ENCODE results near the gene PDE4D.
A peak's percentile ranks its signal among the peaks of the same experiment; 100 is the strongest.

PDE4D gene

DNA sequence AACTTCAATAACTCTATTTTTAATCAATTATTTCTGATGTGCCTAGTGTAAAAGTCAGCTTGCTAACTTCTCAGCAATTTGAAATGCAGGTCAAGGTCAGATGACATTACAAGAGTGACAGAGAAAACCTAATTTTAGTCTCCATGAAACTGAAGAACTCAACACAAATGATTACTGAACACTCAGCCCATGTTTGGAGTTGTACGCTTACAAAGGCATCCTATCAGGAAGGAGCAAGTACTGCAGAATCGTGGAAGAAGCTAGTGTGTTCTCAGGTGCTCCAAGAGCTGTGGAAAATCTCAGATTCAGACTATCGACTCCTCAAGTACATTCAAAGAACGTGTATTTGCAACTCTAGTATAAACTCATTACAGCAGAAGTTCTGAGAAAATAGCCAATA lies 526.7 kb downstream of the PDE4D start:
- no peak for DNase-seq (ENCODE audit: low read depth)

DNA sequence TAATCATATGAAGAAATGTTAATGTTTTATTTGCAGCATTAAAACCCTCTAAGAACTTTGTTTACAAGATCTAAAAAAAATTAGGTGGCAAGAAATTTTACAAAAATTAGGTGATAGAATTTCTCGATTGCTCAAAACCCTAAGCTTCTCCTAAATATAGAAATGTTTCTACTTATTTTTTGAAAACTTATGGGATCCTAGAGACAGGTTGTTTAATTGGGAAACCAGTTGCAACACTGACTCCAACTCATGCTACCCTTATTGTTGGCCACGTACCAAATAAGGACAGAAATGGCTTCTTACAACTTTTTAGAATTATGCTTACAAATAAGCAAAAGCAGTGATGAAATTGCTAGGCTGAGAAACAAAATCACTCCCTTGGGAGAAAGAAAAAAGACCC lies 531.1 kb downstream of the PDE4D start:
- DNase-seq (ENCODE audit: low read depth) = no peak

DNA sequence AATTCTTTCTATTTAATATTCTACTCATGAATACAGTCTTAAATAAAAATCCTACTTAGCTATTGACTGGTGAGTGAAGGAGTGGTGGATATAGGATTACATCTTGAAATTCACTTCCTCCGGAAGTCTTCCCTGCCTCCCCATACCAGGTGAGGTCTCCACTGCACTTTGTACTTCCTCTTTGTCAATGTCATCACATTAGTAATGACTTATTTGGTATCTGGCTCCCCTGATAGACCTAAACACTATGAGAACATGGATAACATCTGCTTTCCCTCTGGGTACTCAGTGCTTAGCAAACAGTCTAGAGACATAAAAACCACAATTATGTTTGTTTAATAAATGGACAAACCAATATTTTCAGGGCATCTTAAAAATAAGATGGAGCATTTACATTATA lies 532.1 kb downstream of the PDE4D start:
- no peak for DNase-seq (ENCODE audit: low read depth)

DNA sequence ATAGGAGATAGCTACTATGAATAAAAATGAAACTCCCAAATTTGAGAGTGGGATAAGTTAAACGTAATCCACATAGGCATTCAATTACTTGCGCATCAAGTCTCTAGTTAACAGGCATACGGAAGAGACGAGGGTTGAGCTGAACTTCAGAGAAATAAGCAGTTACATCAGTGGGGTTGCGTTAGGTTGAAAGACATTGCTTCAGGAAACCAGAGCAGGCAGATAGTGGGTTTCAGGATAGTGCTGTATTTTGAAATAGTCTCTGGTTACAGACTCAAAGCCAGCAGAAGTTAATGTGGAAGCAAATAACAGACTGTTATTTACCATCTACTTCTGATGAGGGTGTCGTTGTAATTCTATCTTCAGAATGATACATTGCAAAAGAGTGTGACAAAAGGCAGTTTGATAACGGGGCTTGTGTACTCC lies 533.4 kb downstream of the PDE4D start:
- no peak for DNase-seq (ENCODE audit: low read depth)

DNA sequence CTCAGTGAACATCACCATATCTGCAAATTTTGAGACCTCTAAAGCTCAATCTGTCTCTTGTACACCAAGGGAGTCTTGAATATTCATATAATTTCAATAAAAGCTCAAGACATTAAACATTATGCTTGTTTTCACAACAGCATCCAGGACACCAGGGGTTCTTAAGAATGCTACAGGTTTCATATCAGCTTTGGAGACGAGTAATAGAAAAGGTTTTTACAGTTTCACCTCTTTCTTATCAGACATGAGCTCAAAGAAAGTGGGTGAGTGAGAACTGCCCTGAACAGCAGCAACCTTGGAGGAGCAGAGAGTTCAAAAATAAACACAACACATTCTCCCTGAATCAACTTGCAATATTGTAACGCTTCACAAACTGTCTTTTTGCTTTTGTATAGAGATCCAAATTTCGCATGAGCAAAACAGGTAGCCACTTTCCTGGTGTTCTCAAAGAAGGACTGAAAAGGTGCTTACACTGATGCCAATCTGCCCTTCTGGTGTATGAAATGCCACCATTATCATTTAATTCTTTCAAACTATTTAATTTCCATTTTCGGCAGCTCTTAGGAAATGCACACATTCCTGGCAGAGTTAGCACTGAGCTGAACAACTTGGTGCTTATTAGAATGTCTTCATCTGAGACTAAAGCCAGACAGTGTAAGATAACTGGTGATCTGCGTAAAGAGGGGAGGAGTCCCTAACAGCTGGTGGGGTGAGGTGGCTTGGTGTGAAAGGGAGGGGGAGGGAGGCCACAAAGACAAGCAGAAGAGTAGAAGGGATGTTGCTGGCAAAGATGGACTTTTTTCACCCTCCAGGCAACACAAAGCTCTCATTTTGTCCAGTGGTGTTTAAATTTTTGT lies 535.3 kb downstream of the PDE4D start:
- no peak for DNase-seq (ENCODE audit: low read depth)

DNA sequence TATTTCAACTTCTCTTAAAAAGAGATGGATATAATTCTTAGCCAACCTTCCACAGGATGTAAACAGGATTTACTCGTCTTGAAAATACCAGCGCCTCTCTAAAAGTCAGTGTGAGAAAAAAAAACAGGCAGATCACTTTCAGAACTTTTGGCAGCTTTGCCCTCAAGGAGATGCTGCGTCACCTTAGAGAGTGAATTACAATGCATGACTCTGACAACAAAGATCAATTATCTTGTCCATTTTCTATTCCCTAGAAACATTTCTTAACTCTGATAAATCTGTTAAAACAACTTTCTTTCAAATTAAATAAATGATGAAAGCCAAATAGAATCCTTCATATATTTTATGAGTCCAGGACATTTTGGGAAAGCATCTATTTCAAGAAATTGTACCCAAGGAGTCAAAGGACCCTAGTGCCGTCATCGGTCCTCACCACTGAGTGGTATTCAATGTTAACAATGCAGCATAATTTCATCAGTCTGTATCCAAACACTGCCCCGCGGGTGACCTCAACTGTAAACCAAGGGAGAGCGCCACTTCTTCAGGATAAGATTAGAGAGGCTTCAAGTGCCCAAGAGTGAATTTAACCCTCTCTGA lies 536.0 kb downstream of the PDE4D start:
- no peak for DNase-seq (ENCODE audit: low read depth)

DNA sequence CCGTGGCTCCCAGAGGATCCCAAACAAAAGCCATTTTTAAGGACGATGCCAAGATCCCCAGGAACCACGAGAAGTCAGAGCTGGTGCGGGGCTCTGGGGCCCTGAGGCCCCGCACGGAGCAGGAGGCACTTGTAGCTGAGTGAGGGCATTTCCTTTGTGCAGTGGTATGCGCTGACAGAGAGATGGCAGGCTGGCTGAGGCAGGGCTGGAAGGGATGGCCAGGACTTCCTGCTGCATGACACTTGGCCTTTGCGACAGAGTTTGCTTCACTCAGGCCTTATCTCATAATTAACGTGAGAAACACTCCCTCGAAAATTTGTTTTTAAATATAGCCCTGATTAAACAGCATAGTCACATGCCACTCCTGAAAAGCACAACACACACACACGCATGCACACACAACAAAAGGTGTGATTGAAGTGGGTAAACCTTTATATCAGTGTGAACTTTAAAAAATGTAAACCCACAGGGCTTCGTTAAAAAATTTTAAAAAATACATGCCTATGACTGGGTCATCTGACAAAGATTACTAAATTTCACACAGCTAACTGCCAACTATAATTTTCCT lies 536.6 kb downstream of the PDE4D start:
- peak; percentile 10 for DNase-seq (ENCODE audit: low read depth)

DNA sequence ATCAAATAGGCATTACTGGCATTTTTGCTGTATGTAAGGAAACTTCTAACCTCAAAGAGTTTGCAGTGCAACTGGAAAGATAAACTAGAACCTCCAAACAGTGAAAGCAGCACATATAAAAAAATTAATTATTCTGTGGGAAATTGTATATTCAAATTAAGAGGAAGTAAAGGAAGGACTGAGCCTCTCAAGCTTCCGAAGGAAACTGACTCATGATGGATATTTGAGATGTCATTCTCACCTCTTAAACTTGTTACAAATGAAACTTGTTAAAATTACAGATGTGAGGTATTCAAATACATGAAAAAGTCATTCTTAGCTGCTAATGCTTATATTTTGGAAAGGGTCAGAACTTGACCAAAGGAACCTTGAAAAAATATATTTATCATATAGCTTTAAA lies 538.7 kb downstream of the PDE4D start:
- DNase-seq (ENCODE audit: low read depth) = no peak

DNA sequence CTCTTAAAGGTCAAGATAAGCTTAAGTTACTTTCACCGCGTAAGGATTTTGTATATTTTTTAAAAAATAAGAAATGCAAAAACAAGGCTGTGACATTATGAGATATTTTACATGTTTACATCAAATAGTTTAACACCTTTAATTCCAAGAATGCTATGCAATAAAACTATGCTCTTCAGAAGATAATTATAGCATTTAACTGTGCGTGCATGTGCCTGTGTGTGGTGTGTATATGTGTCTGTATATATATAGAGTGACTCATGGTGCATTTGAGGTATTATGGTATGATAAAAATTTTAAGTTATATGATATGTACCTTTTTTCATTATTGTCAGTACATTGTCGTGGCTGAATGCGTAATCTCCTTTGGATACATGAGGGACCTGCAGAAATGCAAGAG lies 539.3 kb downstream of the PDE4D start:
- DNase-seq (ENCODE audit: low read depth) = no peak

DNA sequence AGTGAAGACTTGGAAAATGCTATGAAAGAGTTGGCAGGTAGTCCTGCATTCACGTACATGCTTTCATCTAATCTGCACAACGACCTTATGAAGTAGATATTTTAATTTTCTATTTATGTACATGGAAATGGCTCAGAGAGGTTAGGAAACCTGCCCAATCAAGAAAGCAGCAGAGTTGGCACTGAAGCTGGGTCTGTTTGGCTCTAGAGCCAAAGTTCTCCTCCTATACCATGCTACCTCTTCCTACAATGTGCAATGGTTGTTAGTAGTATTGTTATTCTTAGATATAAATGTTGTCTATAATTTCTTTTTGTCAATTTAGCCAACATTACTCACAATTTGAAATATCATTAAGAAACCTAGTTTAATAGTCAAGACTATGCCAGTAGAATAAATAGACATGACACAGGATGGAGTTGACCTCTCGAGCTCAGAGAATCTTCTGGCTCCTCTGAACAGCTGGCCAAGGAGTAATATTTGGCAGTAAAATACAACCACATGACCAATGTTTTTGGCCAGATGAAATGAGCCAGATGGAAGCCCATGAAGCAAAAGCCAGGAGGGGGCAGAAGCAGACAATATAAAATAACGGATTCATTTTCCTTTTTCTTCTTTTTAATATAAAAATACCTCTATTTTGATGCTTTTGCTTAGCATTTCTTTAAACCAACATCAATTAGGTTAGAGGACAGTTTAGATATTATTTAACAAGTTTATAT lies 542.3 kb downstream of the PDE4D start:
- DNase-seq (ENCODE audit: low read depth) = no peak

DNA sequence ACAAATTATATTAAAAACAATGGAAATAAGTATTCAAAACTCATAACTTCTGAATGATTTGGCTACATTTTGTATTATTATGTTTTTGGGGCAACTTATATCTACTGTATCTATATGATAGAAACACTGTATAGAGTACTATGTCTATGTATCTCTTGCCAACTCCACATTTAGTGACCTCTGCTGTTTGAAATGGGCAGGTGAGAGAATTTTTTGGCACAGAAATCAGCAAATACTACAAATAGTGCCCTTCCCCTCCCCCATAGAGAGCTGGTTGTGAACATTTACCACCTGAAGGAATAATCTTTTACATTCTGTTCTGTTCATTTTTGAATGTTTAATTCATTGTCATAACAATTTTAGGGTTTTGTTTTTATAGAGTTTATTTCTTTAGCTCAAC lies 545.3 kb downstream of the PDE4D start:
- DNase-seq (ENCODE audit: low read depth) = no peak

DNA sequence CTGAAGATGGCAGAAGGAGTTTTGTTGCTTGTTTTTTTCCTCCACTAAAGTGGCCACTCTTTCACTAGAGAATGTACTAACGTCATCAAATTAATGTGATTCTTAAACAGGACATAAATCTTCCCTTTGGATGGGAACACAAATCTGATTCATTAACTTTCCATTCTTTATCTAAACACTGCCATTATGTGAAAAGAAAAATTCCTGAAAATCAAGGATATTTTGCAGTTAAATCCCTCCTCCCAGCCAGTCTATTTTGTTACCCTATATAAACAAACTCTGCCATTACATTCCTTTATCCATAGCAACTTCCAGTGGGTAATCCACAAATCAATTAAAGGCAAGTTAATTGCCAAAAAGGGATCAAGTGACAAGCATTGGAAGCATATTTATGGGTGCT lies 546.5 kb downstream of the PDE4D start:
- DNase-seq (ENCODE audit: low read depth) = no peak

DNA sequence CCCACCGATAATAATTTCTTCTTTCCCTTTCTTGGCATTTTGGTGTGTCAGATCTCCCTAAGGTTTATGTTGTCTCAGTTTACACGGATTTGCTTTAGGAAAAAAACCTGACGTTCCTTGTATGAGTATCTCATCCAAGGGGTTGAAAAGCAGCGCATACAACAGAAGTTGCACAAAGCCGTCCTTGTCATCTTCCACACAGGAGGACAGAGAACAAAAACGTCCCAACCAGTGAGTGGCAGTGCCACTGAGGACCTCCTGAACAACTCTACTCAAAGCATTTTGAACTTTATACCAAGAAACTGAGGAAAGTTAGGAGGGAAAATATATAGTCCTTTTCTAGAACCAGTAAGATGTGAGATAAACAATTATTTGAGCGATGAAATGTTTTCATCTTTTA lies 547.0 kb downstream of the PDE4D start:
- DNase-seq (ENCODE audit: low read depth) = no peak

DNA sequence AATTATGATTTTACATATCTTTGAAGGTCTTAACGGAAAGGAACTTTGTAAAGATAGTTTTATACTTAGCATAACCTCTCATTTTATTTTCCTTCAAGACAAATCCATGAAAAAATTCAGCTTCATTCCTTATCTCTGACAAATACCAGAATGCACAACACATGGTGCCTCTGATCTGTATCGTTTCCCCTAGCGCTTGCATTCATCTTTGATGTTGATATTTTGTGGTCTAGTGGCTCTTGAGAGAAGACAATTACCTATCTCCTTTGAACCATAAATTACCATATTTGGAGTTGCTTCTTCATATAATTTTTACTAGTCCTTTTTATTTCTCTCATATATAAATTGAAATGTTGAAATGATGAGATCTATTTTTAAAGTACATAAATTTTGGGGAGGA lies 551.3 kb downstream of the PDE4D start:
- no peak for DNase-seq (ENCODE audit: low read depth)

DNA sequence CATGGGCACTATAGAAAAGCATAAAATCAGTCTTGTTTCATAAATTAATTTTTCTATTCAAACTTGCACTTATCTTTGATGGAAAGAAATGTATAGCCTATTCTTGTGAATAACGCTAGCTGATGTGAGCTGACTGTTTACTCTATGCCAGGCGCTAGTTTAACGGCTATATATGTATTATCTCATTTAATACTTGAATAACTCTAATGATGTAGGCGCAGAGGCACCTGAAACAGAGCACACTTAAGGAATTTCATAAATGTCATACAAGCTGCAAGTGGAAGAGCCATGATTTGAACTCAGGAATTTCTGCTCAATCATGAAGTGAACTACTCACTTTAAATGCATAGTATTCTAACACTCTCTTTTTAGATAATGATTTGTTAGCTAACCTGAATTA lies 551.8 kb downstream of the PDE4D start:
- no peak for DNase-seq (ENCODE audit: low read depth)

DNA sequence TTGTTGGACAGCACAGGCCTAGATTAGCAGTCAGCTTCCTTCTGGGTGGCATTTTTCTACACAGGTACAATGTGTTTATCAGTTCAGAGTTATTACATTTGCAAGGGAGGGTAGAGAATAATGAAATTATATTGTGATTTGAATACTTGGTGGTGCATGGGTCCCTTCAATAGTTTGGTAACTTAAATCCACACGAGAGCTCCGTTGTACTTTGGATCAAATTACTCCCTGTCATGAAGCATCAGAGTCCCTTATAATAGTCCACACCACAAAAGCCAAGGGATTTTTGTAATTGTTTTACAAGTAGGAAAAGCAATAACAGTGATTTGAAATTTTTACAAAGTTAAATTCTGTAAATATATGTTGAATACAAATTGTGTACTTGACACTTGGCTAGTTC lies 552.4 kb downstream of the PDE4D start:
- DNase-seq (ENCODE audit: low read depth) = no peak

DNA sequence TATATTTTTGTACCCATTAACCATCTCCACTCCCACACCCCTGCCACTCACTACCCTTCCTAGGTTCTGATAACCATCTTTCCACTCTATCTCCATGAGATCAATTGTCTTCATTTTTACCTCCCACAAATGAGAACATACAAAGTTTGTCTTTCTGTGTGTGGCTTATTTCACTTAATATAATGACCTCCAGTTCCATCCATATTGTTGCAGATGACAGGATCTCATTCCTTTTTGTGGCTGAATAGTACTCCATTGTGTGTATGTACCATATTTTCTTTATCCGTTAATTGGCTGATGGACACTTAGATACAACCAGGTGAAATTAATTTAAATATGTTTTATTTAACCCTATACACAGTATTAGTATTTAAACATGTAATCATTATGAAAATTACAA lies 552.9 kb downstream of the PDE4D start:
- DNase-seq (ENCODE audit: low read depth) = no peak

DNA sequence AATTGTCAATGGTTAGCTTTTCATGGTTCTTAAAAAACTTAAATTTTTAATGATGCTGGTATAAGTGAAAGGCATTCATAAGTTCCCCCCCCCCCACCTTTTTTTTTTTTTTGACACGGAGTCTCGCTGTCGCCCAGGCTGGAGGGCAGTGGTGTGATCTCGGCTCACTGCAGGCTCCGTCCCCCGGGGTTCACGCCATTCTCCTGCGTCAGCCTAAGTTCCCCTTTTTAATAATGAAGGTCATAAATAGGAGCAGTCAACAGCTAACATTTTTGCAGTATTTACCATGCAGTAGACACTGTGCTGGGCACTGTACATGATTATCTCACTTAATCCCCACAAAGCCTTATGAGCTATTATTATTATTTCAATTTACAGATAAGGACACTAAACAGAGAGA lies 556.3 kb downstream of the PDE4D start:
- DNase-seq (ENCODE audit: low read depth) = no peak

DNA sequence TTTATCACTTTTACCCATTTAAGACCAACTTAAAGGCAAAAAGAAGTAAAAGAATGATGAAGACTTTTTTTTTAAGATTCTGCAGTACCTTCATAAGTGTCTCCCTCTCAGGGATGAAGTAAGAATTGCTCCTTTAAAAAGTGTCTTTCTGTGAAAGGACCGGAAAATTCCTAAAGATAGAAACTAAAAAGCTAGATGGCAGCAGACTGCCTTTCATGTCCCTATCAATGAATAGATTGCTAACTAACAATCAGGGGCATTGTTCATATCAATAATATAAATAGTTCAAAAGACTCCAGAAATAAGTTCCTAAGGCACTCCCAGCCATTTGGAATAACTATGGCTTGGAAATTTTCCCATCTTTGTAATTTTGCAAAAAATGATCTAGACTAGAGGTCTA lies 558.0 kb downstream of the PDE4D start:
- no peak for DNase-seq (ENCODE audit: low read depth)

DNA sequence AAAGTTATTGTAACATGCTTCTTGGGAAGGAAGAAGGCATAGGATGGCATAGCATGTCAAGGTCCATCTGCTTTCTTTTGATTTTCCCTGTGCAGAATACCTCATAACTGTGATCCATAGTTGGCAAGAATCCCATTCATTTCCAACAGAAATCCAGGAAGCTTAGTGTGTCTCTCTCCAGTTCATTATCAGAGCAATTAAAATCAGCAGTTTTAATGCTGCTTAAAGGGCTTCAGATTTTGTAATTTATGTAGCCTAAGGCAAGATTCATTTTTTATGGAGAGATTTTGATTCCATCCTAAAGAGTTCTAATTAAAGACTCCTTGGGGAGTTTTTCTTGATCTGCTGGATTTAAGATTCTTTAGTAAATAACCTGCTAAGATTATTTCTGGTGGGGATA lies 560.1 kb downstream of the PDE4D start:
- no peak for DNase-seq (ENCODE audit: low read depth)

DNA sequence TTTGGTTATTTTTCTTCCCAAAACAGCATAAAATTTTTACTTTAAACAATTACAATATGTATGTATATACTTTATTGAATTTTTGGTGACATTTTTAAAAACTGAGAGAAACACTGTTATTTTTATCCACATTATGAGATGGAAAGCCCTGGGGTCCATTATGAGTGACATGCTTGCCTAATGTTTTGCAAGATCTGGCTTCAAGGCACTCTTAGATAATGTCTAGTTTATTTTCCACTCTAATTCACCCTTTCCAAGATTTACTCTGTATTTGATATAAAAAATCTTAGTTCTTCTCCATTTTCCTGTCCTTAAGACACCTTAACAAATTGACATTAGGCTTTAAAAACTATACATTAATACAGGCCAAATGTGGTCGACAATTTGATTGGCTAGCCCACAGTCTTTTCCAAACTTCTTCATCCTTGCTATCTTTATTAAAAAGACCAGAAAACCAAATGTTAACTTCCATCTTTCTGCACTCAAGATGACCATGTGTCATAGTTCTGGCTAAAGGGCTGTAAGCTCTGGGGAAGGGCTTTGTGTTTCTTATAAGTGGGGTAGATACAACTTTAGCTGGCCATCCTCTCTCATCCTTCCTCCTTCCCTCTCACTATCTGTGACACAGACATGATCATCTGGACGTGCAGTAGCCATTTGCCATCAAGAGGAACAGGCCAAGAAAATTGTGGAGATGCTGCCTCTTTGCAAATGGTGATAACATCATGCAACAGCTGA lies 561.1 kb downstream of the PDE4D start:
- no peak for DNase-seq (ENCODE audit: low read depth)

DNA sequence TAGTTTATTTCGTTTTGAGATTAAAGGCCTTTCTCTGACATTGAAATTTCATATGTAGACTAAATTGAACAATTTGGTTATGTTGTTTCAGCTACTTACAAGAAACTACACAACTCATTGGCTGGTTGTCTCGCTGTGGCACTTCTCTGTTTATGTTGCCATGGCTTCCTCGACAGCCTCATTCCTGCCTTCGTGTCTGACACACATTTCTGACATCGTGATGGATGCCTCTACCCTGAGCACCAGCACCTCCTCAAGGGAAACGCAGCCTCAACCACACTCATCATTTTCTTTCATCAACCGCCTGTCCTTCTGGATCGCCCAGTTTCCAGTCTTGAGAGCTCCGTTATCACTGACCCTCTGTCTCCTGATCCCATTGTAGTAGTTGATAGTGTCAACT lies 562.8 kb downstream of the PDE4D start:
- DNase-seq (ENCODE audit: low read depth) = no peak

Data from stimulated activated CD8-positive, alpha-beta memory T cell treated with anti-CD3 and anti-CD28 coated beads, Interleukin-12 subunit alpha, Interleukin-12 subunit beta, amount 100 ng/mL, for 4 hours (primary cell).